GM12865 (cell line): ENCODE data around the gene TRIM44.

Experiments
- DNase-seq: peaks from one replicate; pipeline ENCODE4 v3.0.0; 2010; ENCODE audit warnings: low read depth
- H3K4me3 ChIP-seq: 2 replicates; pipeline ENCODE4 v1.5.1; 2011; ENCODE audit warnings: mild to moderate bottlenecking, low read depth, low read length, control low read depth
- TF ChIP-seq, protein P1 (sequence below): IDR thresholded peaks from 2 replicates; pipeline ENCODE4 v1.5.1; 2011; ENCODE audit warnings: low read length, control low read depth, low read depth, inconsistent platforms; ENCODE audit not compliant: insufficient read depth; ENCODE audit errors: missing control alignments

TRIM44 gene

DNA sequence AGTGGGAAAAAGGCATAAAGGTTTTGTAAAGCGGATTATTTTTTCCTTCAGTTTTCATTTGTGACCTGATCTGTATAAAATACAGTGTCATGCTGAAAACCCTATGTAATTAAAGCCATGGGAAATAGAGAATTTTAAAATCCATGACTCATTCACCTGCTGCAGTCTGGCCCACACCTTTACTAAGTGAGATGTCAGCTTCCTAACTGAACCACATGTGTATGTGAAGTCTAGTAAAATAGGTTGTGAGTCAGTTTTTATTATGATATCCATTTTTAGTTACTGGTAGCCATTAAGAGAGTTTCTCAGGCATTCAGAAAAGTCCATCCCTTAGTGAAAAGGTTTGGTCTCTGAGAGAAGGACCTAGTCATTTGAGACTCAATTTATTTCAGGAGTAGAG is 60.9 kb downstream of the TRIM44 start:
- H3K4me3 ChIP-seq = no peak overlapping the region
- DNase-seq = no peak
- TF ChIP-seq, protein P1, sequence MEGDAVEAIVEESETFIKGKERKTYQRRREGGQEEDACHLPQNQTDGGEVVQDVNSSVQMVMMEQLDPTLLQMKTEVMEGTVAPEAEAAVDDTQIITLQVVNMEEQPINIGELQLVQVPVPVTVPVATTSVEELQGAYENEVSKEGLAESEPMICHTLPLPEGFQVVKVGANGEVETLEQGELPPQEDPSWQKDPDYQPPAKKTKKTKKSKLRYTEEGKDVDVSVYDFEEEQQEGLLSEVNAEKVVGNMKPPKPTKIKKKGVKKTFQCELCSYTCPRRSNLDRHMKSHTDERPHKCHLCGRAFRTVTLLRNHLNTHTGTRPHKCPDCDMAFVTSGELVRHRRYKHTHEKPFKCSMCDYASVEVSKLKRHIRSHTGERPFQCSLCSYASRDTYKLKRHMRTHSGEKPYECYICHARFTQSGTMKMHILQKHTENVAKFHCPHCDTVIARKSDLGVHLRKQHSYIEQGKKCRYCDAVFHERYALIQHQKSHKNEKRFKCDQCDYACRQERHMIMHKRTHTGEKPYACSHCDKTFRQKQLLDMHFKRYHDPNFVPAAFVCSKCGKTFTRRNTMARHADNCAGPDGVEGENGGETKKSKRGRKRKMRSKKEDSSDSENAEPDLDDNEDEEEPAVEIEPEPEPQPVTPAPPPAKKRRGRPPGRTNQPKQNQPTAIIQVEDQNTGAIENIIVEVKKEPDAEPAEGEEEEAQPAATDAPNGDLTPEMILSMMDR = no peak

DNA sequence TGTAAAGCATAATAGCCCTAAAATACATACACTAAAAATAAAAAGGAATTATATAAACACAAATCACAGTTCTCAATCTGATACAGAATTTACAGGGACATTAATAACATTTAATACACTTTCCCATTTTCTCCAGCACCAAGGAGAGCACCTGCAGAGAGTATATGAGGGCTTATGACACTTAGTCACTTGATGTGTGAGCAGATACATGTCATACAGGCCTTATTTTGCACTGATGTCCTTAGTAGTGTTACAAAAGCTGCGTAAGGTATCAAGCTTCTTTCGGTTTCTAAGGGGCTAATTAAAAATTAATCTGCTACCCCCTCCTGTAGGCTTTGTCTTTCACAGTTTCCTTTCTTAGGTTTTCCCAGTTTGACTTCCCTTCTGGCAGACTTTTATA is 61.3 kb downstream of the TRIM44 start:
- DNase-seq = no peak
- TF ChIP-seq, protein P1 = no peak
- H3K4me3 ChIP-seq = no peak overlapping the region

DNA sequence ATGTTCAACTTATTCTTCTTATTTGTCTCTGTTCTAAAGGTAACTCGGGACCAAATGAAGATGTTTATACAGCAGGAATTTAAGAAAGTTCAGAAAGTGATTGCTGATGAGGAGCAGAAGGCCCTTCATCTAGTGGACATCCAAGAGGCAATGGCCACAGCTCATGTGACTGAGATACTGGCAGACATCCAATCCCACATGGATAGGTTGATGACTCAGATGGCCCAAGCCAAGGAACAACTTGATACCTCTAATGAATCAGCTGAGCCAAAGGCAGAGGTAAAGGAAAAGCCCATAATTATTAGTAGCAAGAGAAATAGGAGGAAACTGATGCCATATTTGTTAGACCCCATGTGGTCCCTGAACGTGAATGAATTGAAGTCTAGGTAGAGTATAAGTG is 63.3 kb downstream of the TRIM44 start:
- DNase-seq = no peak
- no peak overlapping the region for H3K4me3 ChIP-seq
- TF ChIP-seq, protein P1 = no peak

DNA sequence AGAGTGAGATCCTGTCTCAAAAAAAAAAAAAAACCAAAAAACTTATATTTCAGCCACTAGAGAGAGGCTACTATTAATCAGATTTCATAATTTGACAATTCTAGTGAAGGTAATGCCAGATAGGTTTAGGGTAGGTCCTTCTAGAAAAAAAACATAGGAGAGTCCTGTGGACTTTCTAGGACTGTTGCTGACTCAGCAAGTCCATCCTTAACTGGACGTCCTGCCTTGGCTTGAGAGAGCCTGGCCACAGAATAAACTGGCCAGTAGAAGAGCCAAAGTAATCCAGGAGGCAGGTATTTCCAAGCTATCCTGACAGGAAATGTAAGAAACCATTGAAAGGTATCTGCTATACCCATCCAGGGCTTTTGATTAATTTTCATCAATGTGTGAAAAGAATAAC is 64.6 kb downstream of the TRIM44 start:
- DNase-seq = no peak
- TF ChIP-seq, protein P1 = no peak
- no peak overlapping the region for H3K4me3 ChIP-seq

DNA sequence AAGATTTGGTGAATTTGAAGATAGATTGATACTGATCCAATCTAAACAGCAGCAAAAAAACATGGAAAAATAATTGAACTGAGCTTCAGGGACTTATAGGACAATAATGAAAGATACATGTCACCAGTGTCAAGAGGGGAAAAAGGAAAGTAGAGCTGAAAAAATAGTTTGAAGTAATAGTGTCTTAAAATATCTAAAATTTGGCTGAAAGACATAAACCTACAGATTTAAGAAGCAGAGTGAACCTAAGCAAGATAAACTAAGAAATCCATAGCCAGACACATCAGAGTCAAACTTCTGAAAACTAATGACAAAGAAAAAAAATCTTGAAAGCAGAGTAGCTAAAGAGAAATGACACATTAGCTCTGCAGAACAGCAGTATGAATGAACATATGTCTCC is 67.7 kb downstream of the TRIM44 start:
- TF ChIP-seq, protein P1 = no peak
- DNase-seq = no peak

DNA sequence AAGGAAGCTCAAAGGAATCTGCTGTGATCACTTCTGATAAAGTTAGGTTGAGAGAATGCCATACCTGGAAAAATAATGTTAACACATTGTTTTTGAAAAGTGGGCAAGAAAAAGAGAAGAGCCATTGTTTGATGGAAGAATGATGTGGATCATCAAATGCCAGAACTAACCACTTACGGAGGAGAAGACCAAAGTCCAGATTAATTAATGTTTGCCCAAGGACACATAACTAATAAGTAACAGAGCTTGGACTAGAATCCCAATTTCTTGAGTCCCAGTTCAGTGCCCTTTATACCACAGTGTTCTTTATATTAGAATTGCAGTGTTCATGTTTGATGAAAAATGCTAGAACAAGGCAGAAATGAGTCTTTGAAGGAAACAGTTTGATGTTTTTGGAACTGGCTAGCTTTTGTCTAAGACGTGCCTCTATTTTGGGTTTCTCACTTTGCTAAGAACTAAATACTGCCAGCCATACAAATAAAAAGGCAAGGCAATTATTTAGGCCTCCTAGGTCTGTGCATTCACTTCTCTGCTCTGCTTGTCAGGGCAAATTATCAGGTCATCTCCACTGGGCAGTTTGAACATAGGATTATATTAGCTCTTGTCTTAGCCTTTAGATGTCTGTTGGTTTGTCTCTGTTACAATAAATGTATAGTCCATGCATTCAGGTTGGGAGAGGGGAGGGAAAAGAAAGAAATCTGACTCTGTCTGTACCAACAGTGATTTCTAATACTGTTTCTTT is 72.3 kb downstream of the TRIM44 start:
- TF ChIP-seq, protein P1 = no peak

More for the DNA sequence above, 67.7 kb downstream of the TRIM44 start:
- no peak overlapping the region for H3K4me3 ChIP-seq

DNA sequence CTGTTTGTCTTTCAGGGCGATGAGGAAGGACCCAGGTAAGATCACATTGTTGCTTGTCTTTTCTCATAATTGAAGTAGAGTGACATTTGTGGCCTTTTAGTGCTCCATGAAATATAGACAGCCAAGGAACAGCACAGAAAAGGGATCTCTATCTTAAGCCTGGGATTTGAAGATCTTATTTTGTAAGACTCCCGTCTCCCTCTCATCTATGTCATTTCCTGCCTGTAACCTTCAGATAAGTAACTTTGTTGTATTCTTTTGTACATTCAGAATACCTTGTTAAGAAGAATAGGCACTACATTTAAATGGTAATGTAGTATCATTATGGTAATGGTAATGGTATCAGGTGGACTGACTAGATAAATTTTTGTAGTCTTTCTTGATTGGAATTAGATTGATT is 72.8 kb downstream of the TRIM44 start:
- no peak for DNase-seq
- no peak overlapping the region for H3K4me3 ChIP-seq
- TF ChIP-seq, protein P1 = no peak

More for the DNA sequence above, 72.3 kb downstream of the TRIM44 start:
- no peak overlapping the region for H3K4me3 ChIP-seq
- no peak for DNase-seq
